OCI-LY3 (cell line): ENCODE data around the gene ARHGAP42.

Source experiments
- H2AFZ ChIP-seq: fragments of 200-600, 300-600 bp; shearing (Covaris generic); 2 replicates; pipeline ENCODE4 v1.6.0; 2014; ENCODE audit warnings: antibody characterized with exemption, low read depth, low read length
- H3K27ac ChIP-seq: fragments of 200-600, 300-600 bp; sonication (generic); 2 replicates; pipeline ENCODE4 v1.5.1; 2014; ENCODE audit warnings: mild to moderate bottlenecking, low read length, moderate library complexity, mixed read lengths
- H3K27me3 ChIP-seq: fragments of 200-600, 300-600 bp; sonication (generic); 2 replicates; pipeline ENCODE4 v1.6.1; 2014; ENCODE audit warnings: low read depth, low read length, mixed read lengths
- H3K36me3 ChIP-seq: fragments of 200-600, 300-600 bp; sonication (generic); replicated peaks from 2 replicates; pipeline ENCODE3; 2014; ENCODE audit warnings: low read depth, low read length, mixed read lengths
- H3K4me1 ChIP-seq: fragments of 300-600, 200-600 bp; sonication (generic); 2 replicates; pipeline ENCODE4 v1.6.1; 2014; ENCODE audit warnings: low read length, mixed read lengths
- H3K4me2 ChIP-seq: fragments of 200-600, 300-600 bp; sonication (generic); 2 replicates; pipeline ENCODE4 v1.6.1; 2014; ENCODE audit warnings: low read length, mixed read lengths
- H3K4me3 ChIP-seq: fragments of 300-600, 200-600 bp; sonication (generic); 2 replicates; pipeline ENCODE4 v1.5.1; 2014; ENCODE audit warnings: antibody characterized with exemption, mild to moderate bottlenecking, low read length, moderate library complexity
- H3K79me2 ChIP-seq: fragments of 300-600, 200-600 bp; shearing (Covaris generic); 2 replicates; pipeline ENCODE4 v1.6.1; 2014; ENCODE audit warnings: mild to moderate bottlenecking, low read length, mixed read lengths
- H3K9ac ChIP-seq: fragments of 300-600, 200-600 bp; shearing (Covaris generic); 2 replicates; pipeline ENCODE4 v1.6.0; 2014; ENCODE audit warnings: mild to moderate bottlenecking, low read length, moderate library complexity
- H3K9me3 ChIP-seq: fragments of 200-600, 300-600 bp; shearing (Covaris generic); 2 replicates; pipeline ENCODE4 v1.6.1; 2014; ENCODE audit warnings: low read length, mixed read lengths; ENCODE audit not compliant: insufficient read depth
- H4K20me1 ChIP-seq: fragments of 200-600, 300-600 bp; sonication (generic); 2 replicates; pipeline ENCODE4 v1.6.1; 2016; ENCODE audit warnings: low read length, mixed read lengths; ENCODE audit not compliant: insufficient read depth
- EZH2phosphoT487 ChIP-seq: fragments of 200-600 bp; shearing (Covaris generic); IDR thresholded peaks from 2 replicates; pipeline ENCODE4 v1.6.1; 2018; ENCODE audit warnings: antibody characterized with exemption, mixed run types, low read depth
- TF ChIP-seq, protein P1 (sequence below): fragments of 200-600, 300-600 bp; sonication (generic); IDR thresholded peaks from 2 replicates; pipeline ENCODE4 v1.5.1; 2014; ENCODE audit warnings: antibody characterized with exemption, low read length, low read depth

ARHGAP42 gene

DNA sequence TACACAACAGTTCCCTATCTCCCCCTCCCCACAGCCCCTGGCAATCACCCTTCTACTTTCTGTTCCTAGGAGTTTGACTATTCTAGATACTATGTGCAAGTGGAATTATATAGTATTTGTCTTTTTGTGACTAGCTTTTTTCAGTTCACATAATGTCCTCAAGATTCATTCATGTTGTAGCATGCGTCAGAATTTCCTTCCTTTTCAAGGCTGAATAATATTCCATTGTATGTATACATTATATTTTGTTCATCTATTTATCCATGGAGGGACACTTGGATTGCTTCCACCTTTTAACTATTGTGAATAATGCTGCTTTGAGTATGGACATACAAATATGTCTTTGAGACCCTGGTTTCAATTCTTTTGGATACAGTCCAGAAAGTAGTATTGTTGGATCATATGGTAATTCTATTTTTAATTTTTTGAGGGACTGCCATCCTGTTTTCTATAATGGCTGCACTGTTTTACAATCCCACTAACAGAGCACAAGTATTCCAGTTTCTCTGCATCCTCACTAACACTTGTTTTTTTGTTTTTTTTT lies 128.8 kb downstream of the ARHGAP42 start:
- Histone ChIP-seq H3K4me1 (peaks cover under 1% of the 10 kb centered on the region; the same call in 1 of the 2 replicates), H2AFZ (no peak overlapping the region), H3K4me3 (no peak overlapping the region), H3K27ac (no peak overlapping the region), H3K79me2 (no peaks in the 10 kb centered on the region), H3K9ac (no peak overlapping the region), H3K36me3 (no peaks in the 10 kb centered on the region), H3K4me2 (no peak overlapping the region), H4K20me1 (no peaks in the 10 kb centered on the region), H3K9me3 (no peaks in the 10 kb centered on the region), H3K27me3 (no peaks in the 10 kb centered on the region)
- TF ChIP-seq EZH2phosphoT487, result no peak
- TF ChIP-seq, protein P1, sequence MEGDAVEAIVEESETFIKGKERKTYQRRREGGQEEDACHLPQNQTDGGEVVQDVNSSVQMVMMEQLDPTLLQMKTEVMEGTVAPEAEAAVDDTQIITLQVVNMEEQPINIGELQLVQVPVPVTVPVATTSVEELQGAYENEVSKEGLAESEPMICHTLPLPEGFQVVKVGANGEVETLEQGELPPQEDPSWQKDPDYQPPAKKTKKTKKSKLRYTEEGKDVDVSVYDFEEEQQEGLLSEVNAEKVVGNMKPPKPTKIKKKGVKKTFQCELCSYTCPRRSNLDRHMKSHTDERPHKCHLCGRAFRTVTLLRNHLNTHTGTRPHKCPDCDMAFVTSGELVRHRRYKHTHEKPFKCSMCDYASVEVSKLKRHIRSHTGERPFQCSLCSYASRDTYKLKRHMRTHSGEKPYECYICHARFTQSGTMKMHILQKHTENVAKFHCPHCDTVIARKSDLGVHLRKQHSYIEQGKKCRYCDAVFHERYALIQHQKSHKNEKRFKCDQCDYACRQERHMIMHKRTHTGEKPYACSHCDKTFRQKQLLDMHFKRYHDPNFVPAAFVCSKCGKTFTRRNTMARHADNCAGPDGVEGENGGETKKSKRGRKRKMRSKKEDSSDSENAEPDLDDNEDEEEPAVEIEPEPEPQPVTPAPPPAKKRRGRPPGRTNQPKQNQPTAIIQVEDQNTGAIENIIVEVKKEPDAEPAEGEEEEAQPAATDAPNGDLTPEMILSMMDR, result no peak

DNA sequence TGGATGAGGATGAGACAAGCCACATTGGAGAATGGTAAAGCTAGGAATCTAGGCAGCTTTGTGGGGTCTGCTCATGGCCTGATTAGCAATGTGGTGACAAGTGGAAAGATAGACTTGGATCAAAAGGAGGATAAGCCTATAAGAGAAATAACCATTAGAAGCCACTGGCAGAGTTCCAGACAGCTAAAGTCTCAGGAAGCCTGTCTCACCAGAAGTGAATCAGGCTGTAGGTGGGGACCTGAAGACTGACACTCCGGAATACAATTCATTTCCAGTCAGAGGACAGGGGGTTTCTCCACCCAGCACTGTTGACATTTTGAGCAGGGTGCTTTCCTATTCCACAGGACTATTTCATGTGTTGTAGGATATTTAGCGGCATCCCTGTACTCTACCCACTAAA lies 129.7 kb downstream of the ARHGAP42 start:
- no peak overlapping the region for H3K4me3 ChIP-seq
- peaks cover 6% of the 10 kb centered on the region; the same call in 1 of the 2 replicates for H3K4me1 ChIP-seq
- no peaks in the 10 kb centered on the region for H3K9me3 ChIP-seq
- H3K9ac ChIP-seq, result no peak overlapping the region
- TF ChIP-seq EZH2phosphoT487, result no peak
- TF ChIP-seq, protein P1, result no peak
- H3K4me2 ChIP-seq, result no peak overlapping the region
- H3K27ac ChIP-seq, result no peak overlapping the region
- no peaks in the 10 kb centered on the region for H3K36me3 ChIP-seq
- H4K20me1 ChIP-seq, result no peaks in the 10 kb centered on the region
- no peaks in the 10 kb centered on the region for H3K27me3 ChIP-seq
- H2AFZ ChIP-seq, result no peak overlapping the region
- H3K79me2 ChIP-seq, result no peaks in the 10 kb centered on the region

DNA sequence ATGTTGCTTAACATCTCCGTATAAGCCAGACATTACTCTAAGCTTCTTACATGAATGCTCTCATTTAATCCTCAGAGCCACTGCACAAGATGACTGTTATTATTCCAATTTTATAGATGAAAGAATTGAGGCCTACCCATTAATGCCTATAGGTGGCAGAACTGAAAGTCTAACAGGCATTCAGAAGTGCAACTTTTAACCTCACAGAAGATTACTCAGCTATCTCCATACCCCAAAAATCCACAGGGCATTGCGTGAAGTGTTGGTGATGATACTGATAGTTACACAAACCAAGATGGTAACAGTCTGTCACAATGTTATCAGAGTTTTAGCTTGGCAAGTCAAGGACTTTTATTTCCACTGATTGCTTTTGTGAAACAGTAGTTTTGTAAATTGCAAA lies 130.5 kb downstream of the ARHGAP42 start:
- no peak for TF ChIP-seq EZH2phosphoT487
- TF ChIP-seq, protein P1, result 0 out of 2 replicates have a peak, but pooled peaks have one; percentile 10
- H4K20me1 ChIP-seq, result no peaks in the 10 kb centered on the region
- no peaks in the 10 kb centered on the region for H3K79me2 ChIP-seq
- no peak overlapping the region for H3K9ac ChIP-seq
- H3K4me3 ChIP-seq, result no peak overlapping the region
- no peaks in the 10 kb centered on the region for H3K36me3 ChIP-seq
- no peak overlapping the region for H3K4me2 ChIP-seq
- peaks cover 6% of the 10 kb centered on the region; the same call in 1 of the 2 replicates for H3K4me1 ChIP-seq
- no peaks in the 10 kb centered on the region for H3K27me3 ChIP-seq
- no peaks in the 10 kb centered on the region for H3K9me3 ChIP-seq
- no peak overlapping the region for H2AFZ ChIP-seq
- H3K27ac ChIP-seq, result no peak overlapping the region

DNA sequence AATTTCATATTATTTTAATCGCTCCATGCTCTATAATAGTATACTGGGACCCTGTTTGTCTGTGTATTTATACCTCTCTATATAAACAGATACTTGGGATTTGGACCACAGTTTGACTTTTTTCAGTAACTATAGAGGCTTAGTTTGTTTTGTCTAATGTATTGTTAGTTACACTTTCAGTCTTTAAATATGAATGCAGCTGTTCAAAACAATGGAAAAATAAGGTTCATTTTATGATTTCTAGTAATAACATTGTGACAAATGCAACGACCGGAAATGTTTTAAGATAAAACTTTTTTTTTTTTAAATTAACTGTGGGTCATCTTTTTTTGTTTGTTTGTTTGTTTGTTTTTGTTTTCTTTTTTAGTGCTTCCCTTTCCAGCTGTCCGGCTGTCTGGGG lies 133.5 kb downstream of the ARHGAP42 start:
- Histone ChIP-seq H3K4me2 (no peak overlapping the region), H3K4me3 (no peak overlapping the region), H3K79me2 (no peaks in the 10 kb centered on the region), H3K27ac (no peak overlapping the region), H3K27me3 (no peaks in the 10 kb centered on the region), H4K20me1 (no peaks in the 10 kb centered on the region), H3K36me3 (no peaks in the 10 kb centered on the region), H2AFZ (no peak overlapping the region), H3K4me1 (peaks cover 6% of the 10 kb centered on the region; the same call in 1 of the 2 replicates), H3K9ac (no peak overlapping the region), H3K9me3 (no peaks in the 10 kb centered on the region)
- TF ChIP-seq EZH2phosphoT487, result no peak
- TF ChIP-seq, protein P1, result no peak
